Adrenal gland (tissue), 12 donors: Measurements from ENCODE around the gene METTL26. TPM values are rescaled to one million over a fixed set of nuclear protein-coding genes. Genes with fewer than 3 reads are reported as not detected.
A peak's percentile ranks its signal among the peaks of the same experiment; 100 is the strongest.

Experiments used
- DNase-seq, 7 donors: peaks; one replicate each; pipeline ENCODE4 v3.0.0-alpha.2; 2019 to 2020
- H3K27ac ChIP-seq, 5 donors: fragments of 200-600 bp; sonication (generic) in 4 of 5; 1 replicate in 3 of 5; 2 replicates in 2 of 5; pipeline versions ENCODE4 v1.5.1 to v1.8.0; 2016 to 2020; ENCODE audit warnings: mild to moderate bottlenecking in 1 of 5
- H3K27me3 ChIP-seq: fragments of 200-600 bp; 2 replicates; pipeline ENCODE4 v1.8.0; 2021
- H3K36me3 ChIP-seq, 2 donors: fragments of 200-600 bp; replicated peaks in 1 of 2; 1 replicate in 1 of 2; 2 replicates in 1 of 2; pipeline versions ENCODE4 v1.5.1 to v1.8.0; 2018 to 2022
- H3K4me1 ChIP-seq, 2 donors: fragments of 200-600 bp; replicated peaks in 1 of 2; 1 replicate in 1 of 2; 2 replicates in 1 of 2; pipeline versions ENCODE4 v1.5.1 to v1.8.0; 2018 to 2021
- H3K4me3 ChIP-seq, 4 donors: fragments of 200-600 bp; sonication (generic) in 3 of 4; one replicate each; pipeline ENCODE4 v1.5.1; 2016 to 2018
- H3K9me3 ChIP-seq, 3 donors: fragments of 200-600 bp; sonication (generic) in 1 of 3; replicated peaks in 1 of 3; 1 replicate in 2 of 3; 2 replicates in 1 of 3; pipeline versions ENCODE4 v1.5.1 to v1.8.0; 2016 to 2021
- CTCF ChIP-seq, 6 experiments: fragments of 450-650 bp in 4 of 6; fragments of 200-600 bp in 2 of 6; sonication (generic) in 1 of 6; IDR thresholded peaks; 1 replicate in 5 of 6; 2 replicates in 1 of 6; pipeline versions ENCODE4 v1.5.1 to v1.8.0; 2016 to 2021; ENCODE audit warnings: antibody characterized with exemption in 6 of 6, mild to moderate bottlenecking in 2 of 6, moderate library complexity in 1 of 6
- POLR2A ChIP-seq, 2 donors: fragments of 450-650 bp; IDR thresholded peaks; one replicate each; pipeline ENCODE4 v1.6.1; 2017; ENCODE audit warnings: antibody characterized with exemption in 2 of 2, mild to moderate bottlenecking in 2 of 2, moderate library complexity in 1 of 2
- WGBS, 4 donors: extraction: QIAGEN DNeasy Blood & Tissue Kit in 2 of 4; methylation state at CpG; one replicate each; pipeline versions ENCODE4 v1.1.5 to v1.1.7; 2013 to 2017; 5-methylcytosine and 5-hydroxymethylcytosine counted together
- intact Hi-C, 2 donors: fragments of 100-400 bp; cut with DNase I; formaldehyde crosslinking; loops; one replicate each; pipeline versions ENCODE4 v1.14.1 to v1.15.0; 2022 to 2023
- polyA plus RNA-seq, 3 donors: library from polyadenylated mRNA; stranded (reverse); fragments of 200-250 nt in 2 of 3; fragments of 350-450 nt in 1 of 3; fragmentation: Illumina TruSeq in 1 of 3; extraction: RNeasy Lipid Tissue Mini Kit (QIAGEN cat#74804) in 1 of 3; gene quantifications; one replicate each; pipeline ENCODE4 v1.2.3, GENCODE V29; 2013 to 2014
- total RNA-seq, 9 donors: library from RNA; depleted of rRNA in 4 of 9; stranded (reverse); fragments of >200 nt in 4 of 9; fragments of 120-200 nt in 1 of 9; fragmentation: NEBNext Ultra II Directional in 1 of 9; extraction: Animal tissue kit (Norgen Biotek cat#: 25700) in 1 of 9; gene quantifications; one replicate each; pipeline versions ENCODE4 v1.1.0 to v1.2.4, GENCODE V29; 2013 to 2023
- donor health status: healthy with polysubstance abuse.
- donor health status: Bipolar disorder and iron deficiency.
- donor health status: DM: yes; HTN: yes; CAD: no.
- donor health status: DM: no; HTN: no; CAD: no.
- donor health status: DM: no; HTN: no; CAD: no.
- donor health status: DM: yes; HTN: yes; CAD: no.

The METTL26 gene
- total and polyA plus RNA-seq, 12 donors, result 40.4 to 403 (median 130) TPM

DNA sequence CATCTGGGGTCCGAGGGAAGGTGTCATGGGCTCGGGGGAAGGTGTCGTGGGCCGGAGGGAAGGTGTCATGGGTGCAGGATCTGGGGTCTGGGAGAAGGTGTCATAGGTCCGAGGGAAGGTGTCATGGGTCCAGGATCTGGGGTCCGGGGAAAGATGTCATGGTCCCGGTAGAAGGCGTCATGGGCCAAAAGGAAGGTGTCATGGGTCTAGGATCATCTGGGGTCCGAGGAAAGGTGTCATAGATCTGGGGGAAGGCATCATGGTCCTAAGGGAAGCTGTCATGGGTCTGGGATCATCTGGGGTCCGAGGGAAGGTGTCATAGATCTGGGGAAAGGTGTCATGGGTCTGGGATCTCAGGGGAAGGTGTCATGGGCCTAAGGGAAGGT, 45.3 kb downstream of the METTL26 start:
- H3K36me3 ChIP-seq, result no peaks in the 10 kb centered on the region
- H3K9me3 ChIP-seq, result no peaks in the 10 kb centered on the region
- 30 to 57% (median 47%) methylated on average over 7 to 10 of the region's 10 CpGs for WGBS, 4 donors
- no peaks in the 10 kb centered on the region for H3K27me3 ChIP-seq
- peaks cover 24 to 37% of the 10 kb centered on the region in 2 donors for H3K4me1 ChIP-seq
- intact Hi-C loops, result no loop called here
- H3K27ac ChIP-seq, result peak overlapping the region in 2 of 5 donors; percentile 75 to 100
- peak overlapping the region; percentile 49 to 94 (median 83) for H3K4me3 ChIP-seq
- TF ChIP-seq CTCF (IDR thresholded peaks at IDR 0.05) (no peak), POLR2A (IDR thresholded peaks at IDR 0.05) (no peak)
- DNase-seq, result peak in 1 of 7 donors; percentile 24

DNA sequence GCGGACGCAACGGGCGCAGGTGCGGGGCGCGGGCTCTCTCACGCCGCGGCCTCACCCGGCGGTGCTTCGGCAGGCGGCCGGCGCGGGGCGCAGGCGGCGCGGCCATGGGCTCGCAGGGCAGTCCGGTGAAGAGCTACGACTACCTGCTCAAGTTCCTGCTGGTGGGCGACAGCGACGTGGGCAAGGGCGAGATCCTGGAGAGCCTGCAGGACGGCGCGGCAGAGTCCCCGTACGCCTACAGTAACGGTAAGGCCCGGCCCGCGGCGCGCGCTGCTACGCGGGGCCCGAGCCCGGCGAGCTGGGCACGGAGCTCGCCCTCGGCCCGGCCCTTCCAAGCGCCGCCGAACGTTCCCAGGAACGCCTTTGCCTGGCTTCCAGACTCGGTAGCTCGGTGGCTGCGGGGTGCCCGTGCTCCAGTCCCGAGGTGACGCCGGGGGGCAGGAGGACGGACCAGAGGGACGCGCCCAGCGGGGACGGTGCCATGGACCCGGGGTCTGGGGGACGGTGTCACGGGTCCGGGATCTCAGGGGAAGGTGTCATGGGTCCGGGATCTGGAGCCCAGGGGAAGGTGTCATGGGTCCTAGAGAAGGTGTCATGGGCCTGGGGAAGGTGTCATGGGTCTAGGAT, 45.8 kb downstream of the METTL26 start:
- no peaks in the 10 kb centered on the region for H3K27me3 ChIP-seq
- H3K36me3 ChIP-seq, result no peaks in the 10 kb centered on the region
- H3K4me3 ChIP-seq, result peak overlapping the region; percentile 49 to 94 (median 83)
- peaks cover 24 to 37% of the 10 kb centered on the region in 2 donors for H3K4me1 ChIP-seq
- peak in 6 of 7 donors; percentile 43 to 73 (median 64) for DNase-seq
- intact Hi-C loops, result no loop called here
- TF ChIP-seq POLR2A (IDR thresholded peaks at IDR 0.05) (peak; percentile 46 to 56), CTCF (IDR thresholded peaks at IDR 0.05) (no peak)
- H3K27ac ChIP-seq, result peak overlapping the region in 4 of 5 donors; percentile 60 to 100 (median 79)
- no peaks in the 10 kb centered on the region for H3K9me3 ChIP-seq
- WGBS, 4 donors, result 1 to 14% (median 1%) methylated on average over 7 to 71 of the region's 71 CpGs; no CpG with 5 or more reads in 1 of the 4 donors

DNA sequence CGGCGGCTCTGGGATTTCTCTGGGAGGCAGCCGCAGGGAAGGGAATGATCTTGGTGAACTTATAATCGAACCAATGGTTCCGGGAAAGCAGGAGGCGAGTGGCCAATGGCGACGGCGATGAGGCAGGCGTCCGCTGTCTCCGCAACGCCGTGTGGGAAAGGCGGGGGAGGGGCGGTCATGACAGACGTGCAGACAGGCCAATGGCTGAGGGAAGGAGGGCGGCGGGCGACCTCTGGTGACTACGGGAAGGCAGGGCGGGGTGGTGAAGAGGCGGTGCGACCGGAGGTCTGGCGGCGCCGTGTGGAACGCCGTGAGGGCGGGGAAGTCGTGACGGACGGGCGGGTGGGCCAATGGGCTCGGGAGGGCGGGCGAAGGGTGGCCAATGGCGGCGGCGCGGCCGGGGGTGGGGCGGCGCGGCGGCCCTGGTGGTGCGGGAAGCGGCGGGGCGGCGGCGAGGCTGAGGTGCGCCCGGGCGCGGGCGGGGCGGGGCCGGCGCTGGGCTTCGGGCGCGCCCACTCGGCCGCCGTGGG, 46.4 kb downstream of the METTL26 start, which contains the start of gene RAB40C:
TSS of gene RAB40C (plus strand) at position 409 of the 530 bp plus-strand sequence. CDS start 226 bp downstream, outside the sequence.
- Histone ChIP-seq H3K4me1 (peaks cover 24 to 37% of the 10 kb centered on the region in 2 donors), H3K36me3 (no peaks in the 10 kb centered on the region), H3K27ac (peak within 1 kb of the TSS; percentile 96 to 100 (median 98)), H3K4me3 (peak within 1 kb of the TSS; percentile 66 to 94 (median 86)), H3K27me3 (no peaks in the 10 kb centered on the region), H3K9me3 (no peaks in the 10 kb centered on the region)
- DNase-seq, result peak; percentile 99 to 100 (median 99)
- 1 to 3% (median 2%) methylated on average over 18 to 67 of the region's 67 CpGs for WGBS, 4 donors
- intact Hi-C loops, result no loop called here
- TF ChIP-seq CTCF (IDR thresholded peaks at IDR 0.05), result no peak
- TF ChIP-seq POLR2A (IDR thresholded peaks at IDR 0.05), result no peak

DNA sequence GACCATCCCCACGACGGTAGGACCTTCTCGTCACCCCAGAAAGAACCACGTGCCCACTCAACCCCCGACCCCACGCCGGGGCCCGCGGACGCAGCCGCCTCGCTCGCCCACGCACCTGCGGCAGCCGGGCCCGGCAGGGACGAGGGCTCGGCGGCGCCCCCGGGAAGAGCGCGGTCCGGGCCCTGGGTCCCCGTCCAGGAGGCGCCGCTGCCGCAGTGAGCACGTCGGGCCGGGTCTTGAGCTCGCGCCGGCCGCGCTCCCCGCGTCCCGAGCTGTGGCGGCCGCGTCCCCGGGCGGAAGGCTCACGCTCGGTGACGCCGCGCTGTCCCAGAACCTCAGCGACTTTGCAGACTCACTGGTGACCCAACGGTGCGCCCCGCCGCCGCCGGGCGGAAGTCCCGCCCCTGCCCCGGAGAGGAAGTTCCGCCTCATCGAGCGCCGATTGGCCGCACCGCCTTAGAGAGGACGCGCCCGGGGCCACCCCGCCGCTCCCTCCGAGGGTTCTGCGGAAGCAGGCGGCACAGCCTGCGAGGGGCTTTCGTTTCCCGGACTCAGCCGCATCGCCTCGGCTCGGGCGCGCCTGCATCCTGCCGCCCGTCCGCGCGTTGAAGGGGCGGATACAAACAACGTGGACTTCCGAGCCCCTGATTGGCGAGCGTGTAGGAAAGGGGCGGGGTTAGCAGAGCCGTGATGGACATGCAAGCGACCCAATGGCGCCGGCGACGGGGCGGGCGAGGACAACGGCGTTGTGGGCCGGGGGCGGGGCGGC, 47.0 kb downstream of the METTL26 start:
- no peaks in the 10 kb centered on the region for H3K9me3 ChIP-seq
- H3K4me1 ChIP-seq, result peaks cover 24 to 37% of the 10 kb centered on the region in 2 donors
- peak overlapping the region; percentile 66 to 89 (median 82) for H3K4me3 ChIP-seq
- H3K27me3 ChIP-seq, result no peaks in the 10 kb centered on the region
- DNase-seq, result peak; percentile 97 to 99 (median 98)
- H3K27ac ChIP-seq, result peak overlapping the region; percentile 96 to 100 (median 98)
- peak; percentile 95 to 98 for TF ChIP-seq POLR2A (IDR thresholded peaks at IDR 0.05)
- no peak for TF ChIP-seq CTCF (IDR thresholded peaks at IDR 0.05)
- 0 to 1% (median 0%) methylated on average over 13 to 107 of the region's 107 CpGs for WGBS, 4 donors
- intact Hi-C loops, result no loop called here
- no peaks in the 10 kb centered on the region for H3K36me3 ChIP-seq
